Endodermal cell (in vitro differentiated cells): Measurements from ENCODE around the gene INMT. TPM values are rescaled to one million over a fixed set of nuclear protein-coding genes. Genes with fewer than 3 reads are reported as not detected.

Experiments used
- DNase-seq: peaks from one replicate; pipeline ENCODE4 v3.0.0-alpha.2; 2017
- H3K27ac ChIP-seq: 2 replicates; pipeline ENCODE4 v1.5.1; 2013; ENCODE audit warnings: mild to moderate bottlenecking, low read depth, low read length, moderate library complexity
- H3K27me3 ChIP-seq: 2 replicates; pipeline ENCODE4 v1.6.1; 2013; ENCODE audit warnings: mild to moderate bottlenecking, low read length, moderate library complexity; ENCODE audit not compliant: insufficient read depth, control insufficient read depth, poor library complexity, severe bottlenecking
- H3K36me3 ChIP-seq: 2 replicates; pipeline ENCODE4 v1.7.0; 2013; ENCODE audit warnings: mild to moderate bottlenecking, low read length, moderate library complexity; ENCODE audit not compliant: control insufficient read depth, insufficient read depth
- H3K4me1 ChIP-seq: one replicate; pipeline ENCODE4 v1.7.0; 2013; ENCODE audit warnings: low read length; ENCODE audit not compliant: control insufficient read depth, insufficient read depth
- H3K4me3 ChIP-seq: 2 replicates; pipeline ENCODE4 v1.5.1; 2013; ENCODE audit warnings: mild to moderate bottlenecking, low read length, moderate library complexity
- H3K9ac ChIP-seq: 2 replicates; pipeline ENCODE4 v1.6.1; 2013; ENCODE audit warnings: mild to moderate bottlenecking, low read length, moderate library complexity; ENCODE audit not compliant: poor library complexity, severe bottlenecking; ENCODE audit errors: extremely low read depth
- H3K9me3 ChIP-seq: 2 replicates; pipeline ENCODE4 v1.6.1; 2013; ENCODE audit warnings: mild to moderate bottlenecking, low read length, moderate library complexity; ENCODE audit not compliant: control insufficient read depth
- H3K27ac Mint-ChIP-seq: 2 replicates; pipeline ENCODE4 v1.8.0; 2020; ENCODE audit warnings: mixed read lengths
- H3K27me3 Mint-ChIP-seq: 2 replicates; pipeline ENCODE4 v1.8.0; 2021; ENCODE audit warnings: mild to moderate bottlenecking, mixed read lengths; ENCODE audit not compliant: insufficient read depth
- H3K36me3 Mint-ChIP-seq: 2 replicates; pipeline ENCODE4 v1.8.0; 2020; ENCODE audit warnings: low read depth, mixed read lengths
- H3K4me1 Mint-ChIP-seq: 2 replicates; pipeline ENCODE4 v1.8.0; 2020; ENCODE audit warnings: mixed read lengths
- H3K4me3 Mint-ChIP-seq: 2 replicates; pipeline ENCODE4 v1.8.0; 2020; ENCODE audit warnings: mild to moderate bottlenecking, moderate library complexity, mixed read lengths
- H3K9me3 Mint-ChIP-seq: 2 replicates; pipeline ENCODE4 v1.8.0; 2020; ENCODE audit warnings: mild to moderate bottlenecking, mixed read lengths
- WGBS, 2 experiments: methylation state at CpG; one replicate each; pipeline versions ENCODE4 v1.1.5 to v1.1.7; 2013; ENCODE audit warnings: missing lambda C conversion rate in 2 of 2, mixed read lengths in 1 of 2; ENCODE audit not compliant: insufficient coverage in 1 of 2, insufficient read length in 1 of 2; 5-methylcytosine and 5-hydroxymethylcytosine counted together
- total RNA-seq, 2 donors: library from RNA; stranded (reverse); fragmentation: NEBNext Ultra II Directional in 1 of 2; extraction: Animal tissue kit (Norgen Biotek cat#: 25700) in 1 of 2; gene quantifications; 2 replicates in 1 of 2; 3 replicates in 1 of 2; pipeline ENCODE4 v1.2.1, GENCODE V29; 2021
- TF ChIP-seq, protein P1 (sequence below): fragments of 200-600 bp; sonication (generic); conservative IDR thresholded peaks from 2 replicates; pipeline ENCODE4 v1.5.0; 2021; ENCODE audit warnings: antibody characterized with exemption, mild to moderate bottlenecking

Gene INMT
- total RNA-seq, 2 donors from 2014 or later: 3.0 to 3.3 TPM

GRCh38 chr7:30750010-30750409 lies 1.9 kb upstream of the INMT start:
- 93 to 98% methylated on average over 2 of the region's 2 CpGs for WGBS, 2 experiments
- H3K27ac Mint-ChIP-seq: no peak overlapping the region
- H3K27me3 ChIP-seq: no peaks in the 10 kb centered on the region
- H3K9me3 ChIP-seq: peaks cover 10% of the 10 kb centered on the region
- TF ChIP-seq, protein P1, sequence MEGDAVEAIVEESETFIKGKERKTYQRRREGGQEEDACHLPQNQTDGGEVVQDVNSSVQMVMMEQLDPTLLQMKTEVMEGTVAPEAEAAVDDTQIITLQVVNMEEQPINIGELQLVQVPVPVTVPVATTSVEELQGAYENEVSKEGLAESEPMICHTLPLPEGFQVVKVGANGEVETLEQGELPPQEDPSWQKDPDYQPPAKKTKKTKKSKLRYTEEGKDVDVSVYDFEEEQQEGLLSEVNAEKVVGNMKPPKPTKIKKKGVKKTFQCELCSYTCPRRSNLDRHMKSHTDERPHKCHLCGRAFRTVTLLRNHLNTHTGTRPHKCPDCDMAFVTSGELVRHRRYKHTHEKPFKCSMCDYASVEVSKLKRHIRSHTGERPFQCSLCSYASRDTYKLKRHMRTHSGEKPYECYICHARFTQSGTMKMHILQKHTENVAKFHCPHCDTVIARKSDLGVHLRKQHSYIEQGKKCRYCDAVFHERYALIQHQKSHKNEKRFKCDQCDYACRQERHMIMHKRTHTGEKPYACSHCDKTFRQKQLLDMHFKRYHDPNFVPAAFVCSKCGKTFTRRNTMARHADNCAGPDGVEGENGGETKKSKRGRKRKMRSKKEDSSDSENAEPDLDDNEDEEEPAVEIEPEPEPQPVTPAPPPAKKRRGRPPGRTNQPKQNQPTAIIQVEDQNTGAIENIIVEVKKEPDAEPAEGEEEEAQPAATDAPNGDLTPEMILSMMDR: no peak
- H3K36me3 Mint-ChIP-seq: peaks cover 4% of the 10 kb centered on the region
- no peaks in the 10 kb centered on the region for H3K36me3 ChIP-seq
- H3K4me1 Mint-ChIP-seq: peaks cover 7% of the 10 kb centered on the region
- H3K4me3 Mint-ChIP-seq: no peak overlapping the region
- H3K4me1 ChIP-seq: peaks cover 5% of the 10 kb centered on the region
- H3K27ac ChIP-seq: no peak overlapping the region
- no peak overlapping the region for H3K9ac ChIP-seq
- H3K4me3 ChIP-seq: peak overlapping the region; percentile 35
- peaks cover 2% of the 10 kb centered on the region for H3K27me3 Mint-ChIP-seq
- no peak for DNase-seq
- peaks cover 5% of the 10 kb centered on the region for H3K9me3 Mint-ChIP-seq

- Histone ChIP-seq H3K4me1 (peaks cover 5% of the 10 kb centered on the region), H3K4me3 (peak overlapping the region; percentile 35), H3K27ac (no peak overlapping the region), H3K9ac (no peak overlapping the region), H3K27me3 (no peaks in the 10 kb centered on the region), H3K9me3 (peaks cover 10% of the 10 kb centered on the region), H3K36me3 (no peaks in the 10 kb centered on the region)
- Mint-ChIP-seq H3K36me3 (peaks cover 4% of the 10 kb centered on the region), H3K9me3 (peaks cover 5% of the 10 kb centered on the region), H3K4me3 (no peak overlapping the region), H3K27me3 (peaks cover 2% of the 10 kb centered on the region), H3K27ac (no peak overlapping the region), H3K4me1 (peaks cover 7% of the 10 kb centered on the region)
- TF ChIP-seq, protein P1: no peak
- WGBS, 2 experiments: 79 to 91% methylated on average over 16 of the region's 16 CpGs
- DNase-seq: peak; percentile 38
Observed at GRCh38 chr7:30750683-30751650, 968 bp upstream of the INMT start.

DNA sequence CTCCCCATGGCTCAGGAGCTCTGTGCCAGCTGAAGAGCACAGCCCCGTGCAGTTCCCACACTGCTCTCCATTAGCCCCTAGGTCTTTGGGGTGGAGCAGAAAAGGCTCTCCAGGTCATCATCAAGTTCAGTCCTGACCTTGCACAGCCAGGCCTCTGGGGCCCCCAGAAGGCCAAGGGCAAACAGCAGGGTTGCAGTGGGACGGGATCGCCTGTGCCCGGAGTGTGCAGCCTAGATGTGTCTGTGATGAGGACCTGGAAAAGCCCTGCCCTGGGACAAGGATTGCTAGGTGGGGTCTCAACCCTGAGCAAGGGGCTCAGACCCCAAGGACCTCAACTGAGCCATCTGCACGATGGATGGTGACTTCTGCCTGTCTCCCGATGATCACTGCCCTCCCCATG lies 549 bp downstream of the INMT start:
- peaks cover 4% of the 10 kb centered on the region for H3K36me3 Mint-ChIP-seq
- WGBS, 2 experiments: 95 to 100% methylated on average over 3 to 6 of the region's 6 CpGs
- TF ChIP-seq, protein P1: no peak
- H3K9me3 Mint-ChIP-seq: peaks cover 5% of the 10 kb centered on the region
- no peak overlapping the region for H3K4me3 Mint-ChIP-seq
- H3K4me1 Mint-ChIP-seq: peaks cover 7% of the 10 kb centered on the region
- Histone ChIP-seq H3K9ac (no peak overlapping the region), H3K9me3 (peaks cover 10% of the 10 kb centered on the region), H3K36me3 (no peaks in the 10 kb centered on the region), H3K4me3 (no peak overlapping the region), H3K27me3 (no peaks in the 10 kb centered on the region), H3K27ac (no peak overlapping the region), H3K4me1 (peaks cover 5% of the 10 kb centered on the region)
- no peak overlapping the region for H3K27ac Mint-ChIP-seq
- no peak for DNase-seq
- peaks cover 2% of the 10 kb centered on the region for H3K27me3 Mint-ChIP-seq
